Breast epithelium (tissue), 3 donors: Measurements from ENCODE around the gene MEOX2.

Experiments used
- POLR2AphosphoS5 ChIP-seq, 3 donors: sonication (generic); formaldehyde crosslinking; IDR thresholded peaks; one replicate each; pipeline ENCODE4 v1.6.1; 2017; ENCODE audit warnings: antibody characterized with exemption in 3 of 3
- TF ChIP-seq, protein P1 (sequence below), 3 donors: fragments of 450-650 bp; IDR thresholded peaks; one replicate each; pipeline ENCODE4 v1.5.1; 2016 to 2017; ENCODE audit warnings: antibody characterized with exemption in 3 of 3, mild to moderate bottlenecking in 3 of 3, moderate library complexity in 3 of 3

DNA sequence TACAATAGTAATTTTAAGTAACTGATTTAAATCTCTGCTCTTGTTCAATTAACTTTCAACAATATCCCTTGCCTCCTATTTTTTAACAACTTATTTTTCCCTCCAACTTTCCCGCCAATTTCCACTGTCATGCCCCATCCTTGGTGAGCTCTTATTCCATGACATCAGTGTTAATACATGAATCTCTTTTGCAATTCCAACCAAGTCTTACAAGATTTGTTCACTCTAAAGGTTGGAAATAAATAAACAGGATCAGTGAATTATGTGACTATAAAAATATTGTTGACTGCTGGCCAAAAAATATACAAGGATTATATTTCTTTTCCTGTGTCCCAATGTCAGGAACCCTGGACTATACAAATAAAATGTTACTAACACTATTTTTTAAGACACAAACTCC, 103.7 kb downstream of the MEOX2 start:
- TF ChIP-seq, protein P1, sequence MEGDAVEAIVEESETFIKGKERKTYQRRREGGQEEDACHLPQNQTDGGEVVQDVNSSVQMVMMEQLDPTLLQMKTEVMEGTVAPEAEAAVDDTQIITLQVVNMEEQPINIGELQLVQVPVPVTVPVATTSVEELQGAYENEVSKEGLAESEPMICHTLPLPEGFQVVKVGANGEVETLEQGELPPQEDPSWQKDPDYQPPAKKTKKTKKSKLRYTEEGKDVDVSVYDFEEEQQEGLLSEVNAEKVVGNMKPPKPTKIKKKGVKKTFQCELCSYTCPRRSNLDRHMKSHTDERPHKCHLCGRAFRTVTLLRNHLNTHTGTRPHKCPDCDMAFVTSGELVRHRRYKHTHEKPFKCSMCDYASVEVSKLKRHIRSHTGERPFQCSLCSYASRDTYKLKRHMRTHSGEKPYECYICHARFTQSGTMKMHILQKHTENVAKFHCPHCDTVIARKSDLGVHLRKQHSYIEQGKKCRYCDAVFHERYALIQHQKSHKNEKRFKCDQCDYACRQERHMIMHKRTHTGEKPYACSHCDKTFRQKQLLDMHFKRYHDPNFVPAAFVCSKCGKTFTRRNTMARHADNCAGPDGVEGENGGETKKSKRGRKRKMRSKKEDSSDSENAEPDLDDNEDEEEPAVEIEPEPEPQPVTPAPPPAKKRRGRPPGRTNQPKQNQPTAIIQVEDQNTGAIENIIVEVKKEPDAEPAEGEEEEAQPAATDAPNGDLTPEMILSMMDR (IDR thresholded peaks at IDR 0.05), result no peak
- TF ChIP-seq POLR2AphosphoS5 (IDR thresholded peaks at IDR 0.05), result no peak
